ENCODE results near the gene SETD5.

The SETD5 gene

DNA sequence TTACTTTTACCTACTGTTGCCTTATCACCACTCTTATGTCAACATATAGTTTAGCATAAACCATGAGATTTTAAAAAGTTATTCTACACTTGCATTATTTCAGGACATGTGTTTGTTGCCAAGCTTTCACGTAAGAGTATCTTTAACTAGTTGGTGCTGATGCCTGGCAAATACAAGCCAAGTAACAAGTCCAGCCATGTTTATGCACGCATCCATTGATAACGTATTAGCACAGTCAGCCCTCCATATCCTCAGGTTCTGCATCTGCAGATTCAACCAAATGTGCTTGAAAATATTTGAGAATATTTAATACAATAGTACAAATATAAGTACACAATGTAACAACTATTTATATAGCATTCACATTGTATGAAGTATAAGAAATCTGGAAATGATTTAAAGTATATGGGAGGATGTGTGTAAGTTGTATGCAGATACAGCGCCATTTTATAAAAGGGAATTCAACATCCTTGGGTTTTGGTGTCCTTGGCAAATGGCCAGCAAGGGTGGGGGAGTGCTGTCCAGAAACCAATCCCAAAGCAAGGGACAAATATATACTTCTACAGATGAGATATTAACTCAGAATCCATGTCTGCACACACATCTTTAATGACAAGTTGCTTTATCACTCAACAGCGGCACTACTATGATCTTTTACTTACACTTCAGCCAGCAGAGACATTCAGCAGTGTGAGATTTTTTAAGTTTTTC is 8.7 kb upstream of the SETD5 start:
- no peak for DNase-seq

DNA sequence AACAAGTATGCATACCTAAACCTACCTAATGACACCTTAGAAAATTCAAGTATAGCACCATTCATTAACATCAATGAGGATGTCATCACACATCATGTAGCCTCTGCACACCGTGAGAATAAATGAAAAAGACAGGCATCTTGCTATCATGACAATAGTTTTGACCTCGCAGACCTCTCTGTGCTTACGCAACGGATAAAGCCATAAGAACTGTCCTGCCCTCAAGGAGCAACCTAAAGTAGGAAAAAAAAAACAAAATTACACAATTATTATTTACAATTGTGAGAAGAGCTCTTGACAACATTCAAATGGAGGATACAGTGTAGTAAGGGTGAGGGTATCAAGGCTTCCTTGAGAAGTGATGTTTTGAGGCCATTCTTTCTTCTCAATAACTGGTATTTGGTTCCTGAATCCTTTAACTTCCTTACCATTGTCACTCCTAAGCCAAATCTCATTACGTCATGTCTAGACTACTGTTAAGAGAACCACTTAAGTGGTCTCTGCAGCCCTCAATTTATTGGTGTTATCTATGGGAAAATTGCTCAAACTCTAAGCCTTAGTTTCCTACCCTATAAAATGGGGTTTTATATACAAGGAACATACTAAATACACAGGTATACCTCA is 7.0 kb upstream of the SETD5 start:
- no peak for DNase-seq

DNA sequence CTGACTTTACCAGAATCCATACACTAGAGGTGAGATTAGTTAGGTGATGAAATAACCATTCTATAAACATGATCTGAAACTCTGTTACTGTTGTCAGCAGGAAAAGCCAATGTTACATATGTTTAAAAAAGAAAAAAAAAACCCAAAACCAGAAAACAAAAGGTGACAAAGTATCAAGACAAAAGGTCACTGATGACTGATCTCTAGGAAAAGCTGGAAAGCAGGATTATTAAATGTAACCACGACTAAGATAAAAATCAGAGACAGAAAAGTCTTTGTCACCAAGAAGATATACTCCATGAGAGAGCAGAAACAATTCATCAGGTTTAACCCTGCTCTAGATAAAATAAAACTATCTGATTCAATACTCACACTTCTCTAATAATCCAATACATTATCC is 5.4 kb upstream of the SETD5 start:
- no peak for DNase-seq

DNA sequence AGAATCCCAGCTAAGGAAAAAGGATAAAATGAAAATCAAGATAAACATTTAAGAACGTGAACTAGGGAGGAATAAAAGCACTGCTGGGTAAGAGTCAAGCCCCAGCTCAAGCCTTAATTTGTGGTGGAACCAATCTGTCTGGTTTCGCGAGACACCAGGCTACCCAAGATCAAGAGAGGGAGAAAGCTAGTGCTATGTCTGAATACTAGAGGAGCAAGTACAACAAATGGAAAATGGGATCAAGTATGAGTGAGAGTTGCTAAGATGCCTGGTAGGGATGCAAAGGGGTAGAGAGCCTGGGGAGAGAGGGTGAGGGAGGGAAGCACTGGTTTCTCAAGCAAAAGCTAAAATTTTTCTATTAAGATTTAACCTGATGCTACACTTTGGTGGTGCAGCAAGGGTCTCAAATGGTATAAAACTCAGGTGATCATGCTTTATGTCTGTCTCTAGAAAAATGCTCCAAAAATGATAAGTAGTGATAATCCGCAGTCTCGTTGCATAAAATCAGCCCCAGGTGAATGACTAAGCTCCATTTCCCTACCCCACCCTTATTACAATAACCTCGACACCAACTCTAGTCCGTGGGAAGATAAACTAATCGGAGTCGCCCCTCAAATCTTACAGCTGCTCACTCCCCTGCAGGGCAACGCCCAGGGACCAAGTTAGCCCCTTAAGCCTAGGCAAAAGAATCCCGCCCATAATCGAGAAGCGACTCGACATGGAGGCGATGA is 1.7 kb upstream of the SETD5 start:
- DNase-seq: no peak

DNA sequence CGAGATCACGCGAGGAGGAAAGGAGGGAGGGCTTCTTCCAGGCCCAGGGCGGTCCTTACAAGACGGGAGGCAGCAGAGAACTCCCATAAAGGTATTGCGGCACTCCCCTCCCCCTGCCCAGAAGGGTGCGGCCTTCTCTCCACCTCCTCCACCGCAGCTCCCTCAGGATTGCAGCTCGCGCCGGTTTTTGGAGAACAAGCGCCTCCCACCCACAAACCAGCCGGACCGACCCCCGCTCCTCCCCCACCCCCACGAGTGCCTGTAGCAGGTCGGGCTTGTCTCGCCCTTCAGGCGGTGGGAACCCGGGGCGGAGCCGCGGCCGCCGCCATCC is 1.1 kb upstream of the SETD5 start:
- DNase-seq: peak; percentile 91 to 97 (median 94)

DNA sequence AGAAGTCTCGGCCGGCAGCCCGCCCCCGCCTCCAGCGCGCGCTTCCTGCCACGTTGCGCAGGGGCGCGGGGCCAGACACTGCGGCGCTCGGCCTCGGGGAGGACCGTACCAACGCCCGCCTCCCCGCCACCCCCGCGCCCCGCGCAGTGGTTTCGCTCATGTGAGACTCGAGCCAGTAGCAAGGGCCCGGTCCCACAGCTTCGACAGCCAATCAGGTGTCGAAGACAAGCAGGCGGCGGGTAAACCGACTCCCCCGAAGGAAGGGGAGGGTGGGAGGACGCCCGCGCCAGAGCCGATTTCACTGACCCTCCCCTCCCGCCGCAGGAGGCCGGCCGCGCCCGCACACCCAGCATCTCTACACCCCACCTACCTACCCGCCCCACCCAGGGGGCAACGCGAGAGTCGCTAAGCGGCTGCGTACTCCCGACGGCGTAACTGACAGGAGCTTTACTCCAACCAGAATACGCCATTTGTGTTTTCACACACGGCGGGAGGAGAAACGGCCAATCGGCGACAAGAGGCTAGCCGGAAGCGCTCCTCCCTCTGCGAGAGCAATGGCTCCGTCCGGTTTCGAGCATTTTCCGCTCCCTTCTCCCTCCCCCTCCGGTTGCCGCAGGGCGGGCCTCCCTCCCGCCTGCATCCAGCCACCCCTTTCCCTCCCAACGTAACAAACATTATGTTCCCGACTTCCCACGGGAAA is 633 bp upstream of the SETD5 start:
- peak; percentile 98 to 99 (median 98) for DNase-seq

DNA sequence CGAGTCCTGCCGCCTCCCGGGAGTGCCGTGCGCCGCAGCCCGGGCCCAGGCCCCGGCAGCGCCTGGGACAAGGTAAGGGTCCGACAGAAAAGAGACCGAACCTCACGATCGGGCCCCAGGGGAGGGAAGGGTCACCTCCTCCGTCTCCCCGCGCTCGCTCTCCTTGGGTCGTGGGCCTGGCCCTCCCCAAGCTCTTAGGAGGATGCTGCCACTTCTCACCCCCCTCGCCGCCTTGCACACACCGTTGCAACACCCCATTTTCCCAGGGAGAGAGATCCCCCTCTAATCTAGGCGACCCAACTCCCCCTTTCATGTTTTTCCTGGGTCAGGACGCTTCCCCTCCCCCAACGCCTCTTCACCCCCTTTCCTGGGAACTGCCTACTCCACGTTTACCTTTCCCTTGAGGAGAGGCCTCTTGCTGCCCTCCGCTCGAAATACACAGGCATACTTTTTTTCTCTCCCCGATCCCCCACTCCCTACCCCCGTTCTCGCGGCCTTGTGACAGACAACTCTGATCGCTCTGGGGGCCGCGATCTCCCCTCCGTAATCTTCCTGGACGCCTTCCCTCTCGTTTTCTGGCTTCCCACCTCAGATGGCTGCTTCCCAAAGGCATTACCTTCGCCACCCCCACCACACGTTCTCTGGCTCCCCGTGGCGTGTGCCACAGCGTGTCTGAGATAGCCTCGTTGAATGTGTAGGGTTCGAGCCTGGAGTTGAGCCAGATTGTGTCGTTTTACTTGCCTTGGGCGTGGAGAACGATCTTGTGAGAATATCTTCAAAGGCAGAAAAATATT is 688 bp downstream of the SETD5 start:
- peak; percentile 32 to 40 (median 38) for DNase-seq

DNA sequence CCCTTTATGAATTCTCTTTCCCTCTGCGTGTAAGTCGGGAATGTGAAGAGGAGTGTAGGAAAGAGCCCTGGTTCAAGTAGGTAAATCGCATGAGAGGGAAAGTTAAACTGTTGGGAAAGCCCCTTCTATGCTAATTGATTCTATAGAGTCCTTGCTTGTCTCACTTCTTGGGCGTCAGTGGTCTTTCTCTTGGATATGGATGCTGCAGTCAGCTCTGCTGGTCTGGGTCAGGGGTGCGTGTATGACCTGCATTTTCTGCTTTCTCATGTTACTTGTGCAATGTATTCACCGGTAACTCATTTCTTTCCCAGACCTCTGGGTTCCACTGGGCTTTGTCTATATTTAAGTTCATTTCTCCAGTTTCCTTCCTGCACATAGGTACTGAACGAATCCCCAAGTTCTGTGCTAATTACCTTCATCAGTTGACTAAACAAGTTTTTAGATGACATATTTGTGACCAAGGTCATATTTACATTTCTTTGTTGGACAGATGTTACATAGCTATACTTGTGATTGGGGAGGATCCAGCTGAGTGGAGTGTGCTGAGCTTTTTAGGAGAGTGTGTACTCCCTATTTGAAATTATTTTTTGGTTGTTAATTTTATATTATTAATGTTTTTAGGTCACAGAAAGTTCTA is 1.4 kb downstream of the SETD5 start:
- DNase-seq: peak; percentile 40 to 72 (median 55)

DNA sequence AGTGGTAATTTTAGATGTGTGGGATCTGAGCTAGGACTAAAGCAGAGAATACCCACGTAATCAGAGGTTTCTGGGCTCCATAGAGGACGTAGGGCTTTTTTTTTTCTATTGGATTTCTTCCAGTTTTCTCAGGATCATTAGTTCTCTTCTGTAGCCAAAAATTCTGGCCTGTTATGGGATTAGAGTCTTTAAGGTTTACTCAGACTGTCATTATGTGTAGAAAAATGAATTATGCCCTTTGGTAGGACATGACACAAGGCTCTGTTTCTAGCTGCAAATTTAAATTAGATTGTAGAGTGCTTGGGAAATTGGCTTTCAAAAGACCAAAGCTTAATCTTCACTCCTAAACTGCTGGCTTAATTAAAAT is 1.9 kb downstream of the SETD5 start:
- DNase-seq: no peak

DNA sequence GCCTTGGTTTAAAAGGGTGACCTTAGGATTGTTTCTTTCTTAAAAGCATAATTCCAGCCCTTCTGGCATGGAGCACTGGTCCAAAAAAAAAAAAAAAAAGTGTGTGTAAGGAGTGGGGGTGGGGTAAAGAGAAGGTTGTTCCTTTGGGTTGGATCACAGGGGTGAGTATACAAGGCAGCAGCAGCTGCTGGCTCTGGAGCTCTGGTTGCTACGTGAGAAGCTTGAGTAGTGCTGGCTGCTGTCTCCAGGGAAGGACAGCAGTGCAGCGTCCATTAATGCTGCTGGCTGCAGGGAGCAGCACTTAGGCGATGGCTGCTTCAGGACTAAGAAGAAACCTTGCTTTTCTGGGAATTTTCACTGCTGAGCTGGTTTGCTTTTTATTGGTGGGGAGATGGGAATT is 2.3 kb downstream of the SETD5 start:
- peak; percentile 66 to 87 (median 84) for DNase-seq

DNA sequence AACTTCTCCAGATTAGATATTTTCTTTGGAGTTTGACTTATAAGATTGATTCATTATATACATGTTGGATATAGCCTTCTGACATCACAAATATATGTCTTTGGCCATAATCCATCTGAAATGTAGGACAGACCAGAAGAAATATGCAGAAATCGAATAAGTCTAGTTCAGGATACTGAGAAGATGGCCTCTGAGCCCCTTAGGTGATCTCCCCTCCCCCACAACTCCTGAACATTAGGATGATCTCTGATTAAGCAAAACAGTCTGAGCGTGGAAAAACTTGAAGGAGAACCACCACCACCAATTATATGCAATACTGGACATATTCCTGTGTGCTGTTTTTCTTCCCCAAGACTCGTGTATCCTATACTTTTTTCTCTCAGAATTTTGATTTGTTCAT is 3.2 kb downstream of the SETD5 start:
- no peak for DNase-seq

DNA sequence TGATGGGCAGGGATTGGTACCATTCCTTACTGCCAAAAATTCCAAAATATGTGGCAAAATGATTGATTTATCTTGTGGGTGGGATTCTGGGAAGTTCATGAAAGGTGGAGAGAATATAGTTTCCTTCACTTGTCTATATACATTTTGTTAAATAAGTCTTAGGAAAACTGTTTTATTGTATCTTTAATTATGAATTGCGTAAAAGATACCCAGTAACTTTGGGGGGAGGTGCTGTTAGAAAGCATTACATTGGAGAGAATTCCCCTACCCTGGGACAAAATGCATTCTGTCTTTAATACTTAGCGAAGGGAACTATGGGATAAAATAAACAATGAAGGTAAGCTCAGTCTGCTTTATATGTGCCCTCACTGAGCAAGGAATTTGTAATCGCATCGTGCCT is 4.6 kb downstream of the SETD5 start:
- DNase-seq: no peak

DNA sequence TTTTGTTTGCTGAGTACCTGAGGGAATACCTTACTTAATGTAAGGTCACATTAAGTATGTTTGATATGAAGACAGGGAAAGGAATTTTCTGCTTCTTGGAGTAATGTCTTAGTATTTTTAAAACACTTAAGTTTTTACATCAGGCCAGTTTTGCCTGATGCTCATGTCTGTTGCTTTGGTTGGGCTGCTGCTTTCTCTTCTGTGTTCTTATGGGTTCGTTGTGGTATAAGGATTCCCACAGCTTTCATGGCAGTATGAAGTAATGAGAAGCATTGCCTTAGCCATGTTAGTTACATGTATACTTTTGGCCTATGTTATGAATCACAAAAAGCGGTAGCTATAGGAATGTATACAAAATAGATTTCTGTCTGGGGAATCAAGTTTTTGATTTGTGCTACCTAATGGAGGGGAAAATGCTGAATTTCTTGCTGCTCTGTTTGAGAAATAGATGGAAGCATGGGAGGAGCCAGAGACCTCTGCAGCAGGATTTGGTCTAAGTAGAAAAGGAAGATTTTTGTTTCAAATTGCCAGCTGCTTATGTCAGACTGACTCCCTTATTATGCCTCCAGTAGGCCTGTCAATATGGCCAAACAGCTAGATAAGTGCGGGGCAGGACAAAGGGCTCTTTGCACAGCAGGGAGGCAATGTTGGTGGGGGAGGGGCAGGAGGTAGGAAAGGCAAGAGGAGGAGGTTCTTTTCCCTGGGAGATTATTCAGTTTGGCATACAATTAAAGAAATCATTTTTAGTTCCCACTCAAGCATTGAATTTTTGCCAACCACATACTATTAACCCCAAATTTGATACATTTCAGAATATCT is 5.2 kb downstream of the SETD5 start:
- no peak for DNase-seq

DNA sequence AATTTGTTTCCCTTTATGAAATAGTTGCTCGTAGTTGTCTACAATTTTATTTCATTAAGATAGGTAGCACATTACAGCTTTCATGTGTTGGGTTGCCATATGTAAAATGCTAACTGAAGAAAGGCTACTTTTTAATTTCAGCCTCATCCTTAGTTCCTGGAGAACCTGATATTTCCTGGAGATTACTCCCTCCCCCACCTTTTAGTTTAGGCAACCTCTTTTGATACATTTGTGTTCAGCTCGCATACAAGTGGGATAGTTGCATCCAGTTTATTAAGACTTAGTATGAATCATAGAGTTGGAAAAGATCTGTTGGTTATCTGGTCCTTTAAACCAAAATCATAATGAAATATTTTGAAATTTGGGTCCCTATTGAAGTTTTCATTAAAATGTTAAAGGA is 6.0 kb downstream of the SETD5 start:
- no peak for DNase-seq

DNA sequence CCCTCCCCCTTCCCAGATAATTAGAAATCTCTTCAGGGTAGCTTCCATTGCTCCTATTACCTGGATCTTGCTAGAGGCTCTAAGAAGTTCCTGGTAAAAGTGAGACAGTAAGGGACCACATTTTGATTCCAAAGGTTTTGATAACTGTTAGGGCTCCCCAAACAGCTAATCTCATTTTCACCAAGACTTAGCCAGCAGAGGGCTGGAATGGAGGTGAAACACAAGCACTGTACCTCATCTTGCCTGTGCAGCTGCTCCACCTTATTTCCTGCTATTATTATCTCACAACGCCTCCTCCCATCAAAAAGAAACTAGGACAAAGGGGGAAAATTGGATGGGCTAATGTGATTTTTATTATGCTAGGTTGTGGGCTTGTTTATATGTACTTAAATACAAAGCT is 7.3 kb downstream of the SETD5 start:
- DNase-seq: no peak

DNA sequence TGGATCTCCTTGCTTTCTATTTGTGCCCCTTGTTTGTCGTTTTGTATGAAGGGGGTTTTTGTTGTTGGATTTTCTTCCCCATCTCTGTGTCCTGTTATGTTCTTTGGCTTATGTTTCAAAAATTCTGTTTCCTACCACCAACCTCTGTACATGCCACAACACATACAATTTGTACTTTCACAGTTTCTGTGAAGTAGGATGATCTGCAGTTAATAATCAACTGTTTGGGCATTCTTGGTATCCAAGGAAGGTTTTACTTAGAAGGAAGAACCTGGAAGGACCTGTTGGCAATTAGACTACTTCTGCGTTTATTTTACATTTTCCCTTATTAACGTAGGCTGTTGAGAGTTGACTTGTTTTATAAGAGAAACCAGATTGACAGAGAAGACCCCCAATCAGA is 8.3 kb downstream of the SETD5 start:
- DNase-seq: no peak

DNA sequence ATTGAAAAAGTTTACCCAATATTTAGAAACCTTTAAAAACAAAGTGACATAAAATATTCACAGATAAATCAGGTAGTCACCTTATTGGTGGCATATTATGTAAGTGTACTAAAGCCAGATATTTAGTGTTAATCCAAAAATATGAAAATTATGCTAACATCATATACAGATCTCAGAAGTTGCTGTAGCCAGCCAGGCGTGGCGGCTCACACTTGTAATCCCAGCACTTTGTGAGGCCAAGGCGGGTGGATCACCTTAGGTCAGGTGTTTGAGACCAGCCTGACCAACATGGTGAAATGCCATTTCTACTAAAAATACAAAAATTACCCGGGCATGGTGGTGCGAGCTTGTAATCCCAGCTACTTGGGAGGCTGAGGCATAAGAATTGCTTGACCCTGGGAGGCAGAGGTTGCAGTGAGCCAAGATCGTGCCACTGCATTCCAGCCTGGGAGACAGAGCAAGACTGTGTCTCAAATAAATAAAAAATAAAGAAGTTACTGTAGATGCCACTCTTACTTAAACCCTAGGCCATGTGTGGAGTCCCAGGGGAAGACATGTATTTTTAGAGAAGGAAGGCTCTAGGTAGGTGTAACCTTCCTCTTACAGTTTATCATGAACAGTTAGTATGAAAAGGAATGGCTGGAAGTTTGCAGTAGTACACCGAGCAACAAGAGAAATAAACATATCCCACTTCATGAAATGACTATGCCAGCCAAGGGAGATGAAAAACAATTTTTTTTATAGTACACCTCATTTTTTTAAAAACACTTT is 9.6 kb downstream of the SETD5 start:
- DNase-seq: no peak

DNA sequence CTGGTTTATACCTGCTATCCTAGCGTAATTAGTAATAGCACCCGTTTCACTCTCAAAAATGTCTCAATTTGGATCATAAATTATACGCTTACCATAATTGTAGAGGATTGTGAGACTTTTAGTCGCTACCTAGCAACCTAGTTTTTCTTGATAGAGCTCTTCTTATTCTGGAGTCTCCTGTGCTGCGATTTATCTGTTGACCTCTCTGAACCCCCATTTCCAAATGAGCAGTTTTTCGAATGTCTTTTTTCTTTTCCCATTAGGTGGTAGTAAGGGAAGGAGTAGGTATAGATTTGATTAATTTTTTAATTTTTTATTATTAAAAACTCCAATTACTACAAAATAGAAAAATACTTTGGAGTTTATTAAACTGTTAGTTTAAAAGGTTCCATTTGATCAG is 10.6 kb downstream of the SETD5 start:
- no peak for DNase-seq

DNA sequence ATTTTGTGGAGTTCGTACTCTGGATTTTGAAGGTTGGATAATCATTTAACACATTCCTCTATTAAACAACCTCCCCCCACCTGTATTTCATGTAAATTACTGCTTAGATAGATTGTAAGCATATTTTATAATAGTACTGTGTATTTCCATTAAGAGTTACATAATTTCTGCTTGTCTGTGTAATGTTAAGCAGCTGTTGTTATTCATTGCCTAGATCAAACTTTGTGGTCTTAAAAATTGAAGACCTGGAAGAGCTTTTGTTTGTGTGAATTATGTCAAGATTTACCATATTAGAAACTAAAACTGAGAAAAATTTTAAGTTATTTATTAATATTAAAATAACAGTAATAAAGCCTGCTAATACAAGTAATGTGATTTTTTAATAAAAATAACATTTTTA is 11.1 kb downstream of the SETD5 start:
- no peak for DNase-seq
